GM19452 (cell line): ENCODE results near the gene LTO1.
"Not testable (repeated sequence)": the region's sequence is repeated elsewhere in the genome, so short reads cannot be mapped to it uniquely, and the experiment has no call there.

ENCODE experiments used
- ATAC-seq: cut with Tn5 transposase; IDR thresholded peaks from one replicate; pipeline ENCODE4 v1.9.1; 2021; ENCODE audit not compliant: unreplicated experiment

Gene LTO1

GRCh38 chr11:69636512-69637197 lies 38.5 kb downstream of the LTO1 start:
- ATAC-seq, result no peak

- ATAC-seq, result no peak
Measured at GRCh38 chr11:69635804-69636511, 39.2 kb downstream of the LTO1 start.

GRCh38 chr11:69635195-69635594 lies 40.0 kb downstream of the LTO1 start:
- ATAC-seq, result no peak

- no peak for ATAC-seq
Measured at GRCh38 chr11:69634590-69634989, 40.6 kb downstream of the LTO1 start.

GRCh38 chr11:69634069-69634468 lies 41.1 kb downstream of the LTO1 start:
- ATAC-seq, result no peak

- no peak for ATAC-seq
Measured at GRCh38 chr11:69632900-69633299, 42.3 kb downstream of the LTO1 start.

GRCh38 chr11:69630424-69630823 lies 44.7 kb downstream of the LTO1 start:
- ATAC-seq, result no peak

GRCh38 chr11:69630017-69630416 lies 45.1 kb downstream of the LTO1 start:
- no peak for ATAC-seq

- no peak for ATAC-seq
Measured at GRCh38 chr11:69627551-69627950, 47.6 kb downstream of the LTO1 start.

GRCh38 chr11:69625476-69625875 lies 49.7 kb downstream of the LTO1 start:
- ATAC-seq, result no peak

GRCh38 chr11:69624293-69624692 lies 50.9 kb downstream of the LTO1 start:
- ATAC-seq, result no peak

GRCh38 chr11:69622097-69622681 lies 53.0 kb downstream of the LTO1 start:
- ATAC-seq, result not testable (repeated sequence)

GRCh38 chr11:69620683-69621290 lies 54.4 kb downstream of the LTO1 start:
- no peak for ATAC-seq

- no peak for ATAC-seq
Measured at GRCh38 chr11:69618237-69618636, 56.9 kb downstream of the LTO1 start.

- no peak for ATAC-seq
Measured at GRCh38 chr11:69617682-69618081, 57.5 kb downstream of the LTO1 start.

- no peak for ATAC-seq
Measured at GRCh38 chr11:69617220-69617619, 57.9 kb downstream of the LTO1 start.
